Activated CD8-positive, alpha-beta T cell treated with anti-CD3 and anti-CD28 coated beads for 36 hours (primary cell): ENCODE results near the gene ARSK. TPM values are rescaled to one million over a fixed set of nuclear protein-coding genes. Genes with fewer than 3 reads are reported as not detected.
A peak's percentile ranks its signal among the peaks of the same experiment; 100 is the strongest.

Experiments
- ATAC-seq: fragments of 200-7000 bp; cut with Tn5 transposase; one replicate; pipeline ENCODE4 v1.10.0; 2021; ENCODE audit warnings: mild to moderate bottlenecking, moderate library complexity
- CTCF ChIA-PET: fragments of 350-600 bp; sonication (Branson Sonifier 250); formaldehyde crosslinking; loops from one replicate; lab custom pipeline; 2021; ENCODE audit warnings: antibody characterized with exemption; lab: Charles Lee
- POLR2A ChIA-PET: fragments of 350-600 bp; sonication (Branson Sonifier 250); formaldehyde crosslinking; loops from one replicate; lab custom pipeline; 2021; ENCODE audit warnings: antibody characterized with exemption; lab: Charles Lee
- DNase-seq: peaks from one replicate; pipeline ENCODE4 v3.0.0-alpha.2; 2020
- H3K27ac Mint-ChIP-seq: one replicate; pipeline ENCODE4 v1.8.0; 2021; ENCODE audit warnings: mild to moderate bottlenecking, mixed read lengths
- H3K27me3 Mint-ChIP-seq: one replicate; pipeline ENCODE4 v1.8.0; 2021; ENCODE audit warnings: mixed read lengths
- H3K36me3 Mint-ChIP-seq: one replicate; pipeline ENCODE4 v1.8.0; 2021; ENCODE audit warnings: low read depth, mixed read lengths
- H3K4me1 Mint-ChIP-seq: one replicate; pipeline ENCODE4 v1.8.0; 2021; ENCODE audit warnings: low read depth, mixed read lengths
- H3K4me3 Mint-ChIP-seq: one replicate; pipeline ENCODE4 v1.8.0; 2021; ENCODE audit warnings: mild to moderate bottlenecking, moderate library complexity, mixed read lengths
- H3K9me3 Mint-ChIP-seq: one replicate; pipeline ENCODE4 v1.8.0; 2021; ENCODE audit warnings: mixed read lengths
- CTCF ChIP-seq: fragments of 200-600 bp; IDR thresholded peaks from one replicate; pipeline ENCODE4 v1.8.0; 2022; ENCODE audit warnings: antibody characterized with exemption, mild to moderate bottlenecking
- intact Hi-C: fragments of 100-400 bp; cut with micrococcal nuclease; formaldehyde crosslinking; loops from one replicate; pipeline ENCODE4 v1.10.0; 2022
- total RNA-seq, 2 experiments: library from RNA; stranded (reverse); gene quantifications; one replicate each; pipeline ENCODE4 v1.2.3, GENCODE V29; 2021

ARSK gene
- 1 to 10 TPM; 4.9 to 5.0 TPM for total RNA-seq

GRCh38 chr5:95554647-95555548, at the start of gene ARSK, which contains the start of gene SKIC3:
Gene ARSK (plus strand): TSS chr5:95555101. CDS start chr5:95555279, 178 bp downstream.
Gene SKIC3 (minus strand): TSS chr5:95554977. CDS start chr5:95547150, 7,827 bp downstream.
- ChIA-PET CTCF (interaction anchor here (1.0 to 1.6 kb wide), 2 partner anchors 11 to 83 kb away, joined by 4 to 6 read pairs; no protein-coding TSS in a partner anchor), POLR2A (interaction anchor here (0.7 to 1.6 kb wide), 4 partner anchors 10 to 77 kb away, joined by 3 to 5 read pairs (median 3); no protein-coding TSS in a partner anchor)
- H3K36me3 Mint-ChIP-seq: peaks cover 11% of the 10 kb centered on the region
- intact Hi-C loops: loop anchor here (5.0 kb wide), 1 partner anchor 67 kb away; the partner anchor contains the start of gene GPR150
- peak; percentile 90 for ATAC-seq
- H3K27me3 Mint-ChIP-seq: no peaks in the 10 kb centered on the region
- no peak for TF ChIP-seq CTCF
- H3K4me3 Mint-ChIP-seq: peak within 1 kb of the TSS; percentile 85
- peak; percentile 92 for DNase-seq
- no peaks in the 10 kb centered on the region for H3K9me3 Mint-ChIP-seq
- H3K4me1 Mint-ChIP-seq: peaks cover 35% of the 10 kb centered on the region
- peak within 1 kb of the TSS; percentile 91 for H3K27ac Mint-ChIP-seq

- ChIA-PET POLR2A (no interaction called here), CTCF (interaction anchor here (0.8 kb wide), 1 partner anchor 36 kb away, joined by 3 read pairs; no protein-coding TSS in a partner anchor)
- H3K36me3 Mint-ChIP-seq: peaks cover 35% of the 10 kb centered on the region
- intact Hi-C loops: no loop called here
- DNase-seq (no peak), ATAC-seq (no peak)
- H3K4me1 Mint-ChIP-seq: no peaks in the 10 kb centered on the region
- no peak overlapping the region for H3K4me3 Mint-ChIP-seq
- H3K27me3 Mint-ChIP-seq: no peaks in the 10 kb centered on the region
- peak overlapping the region; percentile 16 for H3K27ac Mint-ChIP-seq
- TF ChIP-seq CTCF: no peak
- H3K9me3 Mint-ChIP-seq: no peaks in the 10 kb centered on the region
These were observed 46.4 kb upstream of the ARSK start for GRCh38 chr5:95508550-95508949.

- H3K36me3 Mint-ChIP-seq: peaks cover 31% of the 10 kb centered on the region
These were observed 43.3 kb upstream of the ARSK start for GRCh38 chr5:95511606-95512005.

GRCh38 chr5:95518417-95518816, 36.5 kb upstream of the ARSK start:
- Mint-ChIP-seq H3K27ac (no peak overlapping the region), H3K4me1 (no peaks in the 10 kb centered on the region), H3K4me3 (no peak overlapping the region), H3K36me3 (peaks cover 28% of the 10 kb centered on the region), H3K9me3 (no peaks in the 10 kb centered on the region), H3K27me3 (no peaks in the 10 kb centered on the region)
- ATAC-seq (no peak), DNase-seq (no peak)
- POLR2A ChIA-PET: no interaction called here
- no peak for TF ChIP-seq CTCF
- intact Hi-C loops: no loop called here
- CTCF ChIA-PET: no interaction called here

More at GRCh38 chr5:95511606-95512005, 43.3 kb upstream of the ARSK start:
- CTCF ChIA-PET: no interaction called here
- intact Hi-C loops: no loop called here
- DNase-seq (no peak), ATAC-seq (no peak)
- no peak overlapping the region for H3K4me3 Mint-ChIP-seq
- no peaks in the 10 kb centered on the region for H3K27me3 Mint-ChIP-seq
- H3K27ac Mint-ChIP-seq: no peak overlapping the region
- POLR2A ChIA-PET: no interaction called here
- H3K4me1 Mint-ChIP-seq: no peaks in the 10 kb centered on the region
- TF ChIP-seq CTCF: no peak
- no peaks in the 10 kb centered on the region for H3K9me3 Mint-ChIP-seq

- no peak for ATAC-seq
- H3K4me3 Mint-ChIP-seq: no peak overlapping the region
- CTCF ChIA-PET: no interaction called here
- H3K27ac Mint-ChIP-seq: no peak overlapping the region
- H3K27me3 Mint-ChIP-seq: no peaks in the 10 kb centered on the region
- POLR2A ChIA-PET: interaction anchor here (1.0 kb wide), 1 partner anchor 15 kb away, joined by 5 read pairs; no protein-coding TSS in a partner anchor
- TF ChIP-seq CTCF: no peak
- no peak for DNase-seq
- H3K9me3 Mint-ChIP-seq: no peaks in the 10 kb centered on the region
- H3K4me1 Mint-ChIP-seq: no peaks in the 10 kb centered on the region
- H3K36me3 Mint-ChIP-seq: peaks cover 28% of the 10 kb centered on the region
- intact Hi-C loops: no loop called here
These were observed 35.8 kb upstream of the ARSK start for GRCh38 chr5:95519151-95519550.
